ENCODE results near the gene TRPC3.
A peak's percentile ranks its signal among the peaks of the same experiment; 100 is the strongest.
"Not testable (repeated sequence)": the region's sequence is repeated elsewhere in the genome, so short reads cannot be mapped to it uniquely, and the experiment has no call there.

Gene TRPC3

GRCh38 chr4:121946644-121947043, 5.2 kb downstream of the TRPC3 start:
- DNase-seq (ENCODE audit: low read depth in 2 of 2): no peak

GRCh38 chr4:121943941-121944340, 7.9 kb downstream of the TRPC3 start:
- DNase-seq (ENCODE audit: low read depth in 2 of 2): no peak

- DNase-seq (ENCODE audit: low read depth in 2 of 2): no peak
Measured at GRCh38 chr4:121939690-121940089, 12.2 kb downstream of the TRPC3 start.

GRCh38 chr4:121938282-121939092, 13.4 kb downstream of the TRPC3 start:
- no peak for DNase-seq (ENCODE audit: low read depth in 2 of 2)

GRCh38 chr4:121936101-121936500, 15.8 kb downstream of the TRPC3 start:
- no peak for DNase-seq (ENCODE audit: low read depth in 2 of 2)

GRCh38 chr4:121934635-121935034, 17.2 kb downstream of the TRPC3 start:
- no peak for DNase-seq (ENCODE audit: low read depth in 2 of 2)

- no peak for DNase-seq (ENCODE audit: low read depth in 2 of 2)
Measured at GRCh38 chr4:121932212-121932974, 19.5 kb downstream of the TRPC3 start.

GRCh38 chr4:121930304-121930703, 21.6 kb downstream of the TRPC3 start:
- DNase-seq (ENCODE audit: low read depth in 2 of 2): no peak

- DNase-seq (ENCODE audit: low read depth in 2 of 2): no peak
Measured at GRCh38 chr4:121927948-121928347, 23.9 kb downstream of the TRPC3 start.

- not testable (repeated sequence) for DNase-seq (ENCODE audit: low read depth in 2 of 2)
Measured at GRCh38 chr4:121926490-121926889, 25.4 kb downstream of the TRPC3 start.

- DNase-seq (ENCODE audit: low read depth in 2 of 2): no peak
Measured at GRCh38 chr4:121923306-121923705, 28.6 kb downstream of the TRPC3 start.

- DNase-seq (ENCODE audit: low read depth in 2 of 2): no peak
Measured at GRCh38 chr4:121913667-121914066, 38.2 kb downstream of the TRPC3 start.

- no peak for DNase-seq (ENCODE audit: low read depth in 2 of 2)
Measured at GRCh38 chr4:121908346-121908745, 43.5 kb downstream of the TRPC3 start.

GRCh38 chr4:121900132-121900983, 51.5 kb downstream of the TRPC3 start:
- peak in 1 of 2 donors; percentile 11 for DNase-seq (ENCODE audit: low read depth in 2 of 2)

- no peak for DNase-seq (ENCODE audit: low read depth in 2 of 2)
Measured at GRCh38 chr4:121898150-121898549, 53.7 kb downstream of the TRPC3 start.

GRCh38 chr4:121888134-121888533, 63.7 kb downstream of the TRPC3 start:
- DNase-seq (ENCODE audit: low read depth in 2 of 2): no peak

- no peak for DNase-seq (ENCODE audit: low read depth in 2 of 2)
Measured at GRCh38 chr4:121885115-121885514, 66.7 kb downstream of the TRPC3 start.

GRCh38 chr4:121881158-121881557, 70.7 kb downstream of the TRPC3 start:
- DNase-seq (ENCODE audit: low read depth in 2 of 2): no peak

- no peak for DNase-seq (ENCODE audit: low read depth in 2 of 2)
Measured at GRCh38 chr4:121879135-121879534, 72.7 kb downstream of the TRPC3 start.

- no peak for DNase-seq (ENCODE audit: low read depth in 2 of 2)
Measured at GRCh38 chr4:121877041-121877773, 74.7 kb downstream of the TRPC3 start.

GRCh38 chr4:121876070-121876469, 75.8 kb downstream of the TRPC3 start:
- no peak for DNase-seq (ENCODE audit: low read depth in 2 of 2)
